Posterior cingulate gyrus (tissue), 11 donors: ENCODE measurements around the gene CPLX1.
A peak's percentile ranks its signal among the peaks of the same experiment; 100 is the strongest.
"Not testable (repeated sequence)": the region's sequence is repeated elsewhere in the genome, so short reads cannot be mapped to it uniquely, and the experiment has no call there.

ENCODE experiments used
- DNase-seq, 10 donors: peaks; one replicate each; pipeline versions ENCODE4 v3.0.0 to v3.0.0-alpha.2; 2020 to 2021; ENCODE audit warnings: mixed read lengths in 3 of 10
- intact Hi-C: fragments of 100-400 bp; cut with DNase I; formaldehyde crosslinking; loops from one replicate; pipeline ENCODE4 v1.15.1; 2023

Gene CPLX1

GRCh38 chr4:823176-823760 is 2.7 kb downstream of the CPLX1 start:
- DNase-seq: peak in 3 of 10 donors; percentile 69 to 78 (median 74)
- intact Hi-C loops: no loop called here

GRCh38 chr4:822361-823175 is 3.4 kb downstream of the CPLX1 start:
- DNase-seq: peak in 2 of 10 donors; percentile 55 to 80
- intact Hi-C loops: no loop called here

- peak in 3 of 10 donors; percentile 66 to 82 (median 76) for DNase-seq
- intact Hi-C loops: no loop called here
Measured at GRCh38 chr4:821631-822030, 4.3 kb downstream of the CPLX1 start.

- intact Hi-C loops: no loop called here
- DNase-seq: peak in 3 of 10 donors; percentile 47 to 70 (median 67)
Measured at GRCh38 chr4:821181-821591, 4.7 kb downstream of the CPLX1 start.

- peak in 3 of 10 donors; percentile 59 to 78 (median 72) for DNase-seq
- intact Hi-C loops: no loop called here
Measured at GRCh38 chr4:820230-821172, 5.4 kb downstream of the CPLX1 start.

GRCh38 chr4:819401-820229 is 6.3 kb downstream of the CPLX1 start:
- intact Hi-C loops: no loop called here

GRCh38 chr4:818106-818921 is 7.6 kb downstream of the CPLX1 start:
- peak in 3 of 10 donors; percentile 70 to 87 (median 83) for DNase-seq

More at GRCh38 chr4:819401-820229, 6.3 kb downstream of the CPLX1 start:
- peak in 2 of 10 donors; percentile 45 to 71 for DNase-seq

GRCh38 chr4:815464-816146 is 10.3 kb downstream of the CPLX1 start:
- intact Hi-C loops: no loop called here

More at GRCh38 chr4:818106-818921, 7.6 kb downstream of the CPLX1 start:
- intact Hi-C loops: no loop called here

GRCh38 chr4:814312-814850 is 11.5 kb downstream of the CPLX1 start:
- intact Hi-C loops: no loop called here
- peak in 2 of 10 donors; percentile 20 to 44 for DNase-seq

More at GRCh38 chr4:815464-816146, 10.3 kb downstream of the CPLX1 start:
- peak in 3 of 10 donors; percentile 17 to 75 (median 31) for DNase-seq

GRCh38 chr4:813900-814299 is 12.0 kb downstream of the CPLX1 start:
- DNase-seq: peak in 3 of 10 donors; percentile 8 to 65 (median 44)
- intact Hi-C loops: no loop called here

GRCh38 chr4:808860-809570 is 16.9 kb downstream of the CPLX1 start:
- intact Hi-C loops: no loop called here

GRCh38 chr4:807792-808191 is 18.1 kb downstream of the CPLX1 start:
- DNase-seq: peak in 2 of 10 donors; percentile 8 to 31

More at GRCh38 chr4:808860-809570, 16.9 kb downstream of the CPLX1 start:
- peak in 8 of 10 donors; percentile 61 to 96 (median 76) for DNase-seq

GRCh38 chr4:806979-807378 is 18.9 kb downstream of the CPLX1 start:
- DNase-seq: not testable (repeated sequence)

More at GRCh38 chr4:807792-808191, 18.1 kb downstream of the CPLX1 start:
- intact Hi-C loops: no loop called here

GRCh38 chr4:804804-805203 is 21.1 kb downstream of the CPLX1 start:
- peak in 5 of 10 donors; percentile 59 to 94 (median 89) for DNase-seq

More at GRCh38 chr4:806979-807378, 18.9 kb downstream of the CPLX1 start:
- intact Hi-C loops: not testable (repeated sequence)

GRCh38 chr4:803884-804283 is 22.0 kb downstream of the CPLX1 start:
- intact Hi-C loops: no loop called here
- DNase-seq: peak in 1 of 10 donors; percentile 70

More at GRCh38 chr4:804804-805203, 21.1 kb downstream of the CPLX1 start:
- intact Hi-C loops: no loop called here

- intact Hi-C loops: no loop called here
- peak in 1 of 10 donors; percentile 39 for DNase-seq
Measured at GRCh38 chr4:801436-802124, 24.3 kb downstream of the CPLX1 start.
